NCI-H460 (cell line): ENCODE measurements around the gene CABCOCO1. TPM values are rescaled to one million over a fixed set of nuclear protein-coding genes. Genes with fewer than 3 reads are reported as not detected.

Experiments
- DNase-seq: peaks from one replicate; pipeline ENCODE4 v3.0.0-alpha.2; 2016; ENCODE audit warnings: low read depth; ENCODE audit errors: extremely low read depth
- total RNA-seq: library from RNA; depleted of rRNA; stranded (reverse); fragments of >200 nt; shearing (Covaris generic); gene quantifications from 2 replicates; pipeline ENCODE4 v1.2.3, GENCODE V29; 2014

Gene CABCOCO1
- total RNA-seq, 1 experiment from 2014 or later, result 0.22 TPM

GRCh38 chr10:61752111-61753011, 89.6 kb downstream of the CABCOCO1 start:
- DNase-seq, result no peak

- no peak for DNase-seq
These were observed 90.7 kb downstream of the CABCOCO1 start for GRCh38 chr10:61753453-61753852.

GRCh38 chr10:61754587-61755550, 92.1 kb downstream of the CABCOCO1 start:
- no peak for DNase-seq

- DNase-seq, result no peak
These were observed 94.3 kb downstream of the CABCOCO1 start for GRCh38 chr10:61757001-61757400.

GRCh38 chr10:61757525-61758397, 95.0 kb downstream of the CABCOCO1 start:
- DNase-seq, result no peak

- no peak for DNase-seq
These were observed 95.7 kb downstream of the CABCOCO1 start for GRCh38 chr10:61758433-61758832.

GRCh38 chr10:61759751-61760150, 97.0 kb downstream of the CABCOCO1 start:
- no peak for DNase-seq

- peak; percentile 31 for DNase-seq
These were observed 98.5 kb downstream of the CABCOCO1 start for GRCh38 chr10:61760943-61761824.

- DNase-seq, result no peak
These were observed 99.1 kb downstream of the CABCOCO1 start for GRCh38 chr10:61761825-61762217.

GRCh38 chr10:61763778-61764177, 101.0 kb downstream of the CABCOCO1 start:
- no peak for DNase-seq

GRCh38 chr10:61764486-61764885, 101.8 kb downstream of the CABCOCO1 start:
- no peak for DNase-seq

- DNase-seq, result no peak
These were observed 102.7 kb downstream of the CABCOCO1 start for GRCh38 chr10:61765176-61766087.

GRCh38 chr10:61766927-61767326, 104.2 kb downstream of the CABCOCO1 start:
- DNase-seq, result no peak

GRCh38 chr10:61774031-61774430, 111.3 kb downstream of the CABCOCO1 start:
- no peak for DNase-seq

GRCh38 chr10:61775111-61775510, 112.4 kb downstream of the CABCOCO1 start:
- no peak for DNase-seq

- DNase-seq, result no peak
These were observed 114.0 kb downstream of the CABCOCO1 start for GRCh38 chr10:61776615-61777266.

GRCh38 chr10:61778137-61778536, 115.4 kb downstream of the CABCOCO1 start:
- no peak for DNase-seq

- DNase-seq, result no peak
These were observed 116.5 kb downstream of the CABCOCO1 start for GRCh38 chr10:61779276-61779675.
